Tibial artery (tissue), 4 donors: Measurements from ENCODE around the gene GFI1B.

ENCODE experiments used
- DNase-seq, 2 donors: peaks; one replicate each; pipeline ENCODE4 v3.0.0-alpha.2; 2019
- H3K27ac ChIP-seq, 2 donors: fragments of 200-600 bp; sonication (generic) in 1 of 2; 1 replicate in 1 of 2; 2 replicates in 1 of 2; pipeline ENCODE4 v1.5.1; 2018 to 2019; ENCODE audit warnings: mild to moderate bottlenecking in 1 of 2
- H3K27me3 ChIP-seq, 2 donors: fragments of 200-600 bp; sonication (generic) in 1 of 2; one replicate each; pipeline versions ENCODE4 v1.5.1 to v1.6.0; 2016 to 2019
- H3K36me3 ChIP-seq, 3 donors: fragments of 200-600 bp; sonication (generic) in 2 of 3; one replicate each; pipeline ENCODE4 v1.5.1; 2016 to 2019; ENCODE audit warnings: mild to moderate bottlenecking in 2 of 3
- H3K4me1 ChIP-seq, 4 donors: fragments of 200-600 bp; sonication (generic) in 2 of 4; 1 replicate in 3 of 4; 2 replicates in 1 of 4; pipeline ENCODE4 v1.5.1; 2016 to 2019
- H3K4me3 ChIP-seq, 2 donors: fragments of 200-600 bp; sonication (generic) in 1 of 2; 1 replicate in 1 of 2; 2 replicates in 1 of 2; pipeline ENCODE4 v1.5.1; 2018 to 2019; ENCODE audit warnings: mild to moderate bottlenecking in 2 of 2
- H3K9me3 ChIP-seq, 3 donors: fragments of 200-600 bp; sonication (generic) in 1 of 3; one replicate each; pipeline ENCODE4 v1.5.1; 2016 to 2019
- CTCF ChIP-seq, 2 experiments: fragments of 200-600 bp in 1 of 2; fragments of 450-650 bp in 1 of 2; IDR thresholded peaks; one replicate each; pipeline ENCODE4 v1.5.1; 2017 to 2019; ENCODE audit warnings: antibody characterized with exemption in 2 of 2, mild to moderate bottlenecking in 1 of 2, moderate library complexity in 1 of 2
- intact Hi-C: fragments of 100-400 bp; cut with DNase I; formaldehyde crosslinking; loops from one replicate; pipeline ENCODE4 v1.15.0; 2023; ENCODE audit warnings: low total_unique reads

Gene GFI1B

GRCh38 chr9:133003671-133004090, 25.2 kb downstream of the GFI1B start:
- peaks cover 0 to 85% of the 10 kb centered on the region in 2 donors for H3K27me3 ChIP-seq

GRCh38 chr9:133004091-133004998, 25.9 kb downstream of the GFI1B start:
- DNase-seq: no peak
- Histone ChIP-seq H3K4me1 (no peaks in the 10 kb centered on the region), H3K36me3 (no peaks in the 10 kb centered on the region), H3K27ac (no peak overlapping the region), H3K9me3 (no peaks in the 10 kb centered on the region), H3K4me3 (no peak overlapping the region), H3K27me3 (peaks cover 0 to 79% of the 10 kb centered on the region in 2 donors)
- no peak for TF ChIP-seq CTCF (IDR thresholded peaks at IDR 0.05)
- intact Hi-C loops: no loop called here

More at GRCh38 chr9:133003671-133004090, 25.2 kb downstream of the GFI1B start:
- H3K4me3 ChIP-seq: no peak overlapping the region
- H3K4me1 ChIP-seq: no peaks in the 10 kb centered on the region
- no peaks in the 10 kb centered on the region for H3K36me3 ChIP-seq
- intact Hi-C loops: no loop called here
- TF ChIP-seq CTCF (IDR thresholded peaks at IDR 0.05): no peak
- no peak for DNase-seq
- no peaks in the 10 kb centered on the region for H3K9me3 ChIP-seq
- no peak overlapping the region for H3K27ac ChIP-seq

- H3K27me3 ChIP-seq: peaks cover 0 to 72% of the 10 kb centered on the region in 2 donors
- no peak for DNase-seq
Measured at GRCh38 chr9:133004999-133005760, 26.7 kb downstream of the GFI1B start.

GRCh38 chr9:133005957-133006356, 27.5 kb downstream of the GFI1B start:
- H3K27ac ChIP-seq: no peak overlapping the region
- no peak for DNase-seq
- H3K27me3 ChIP-seq: peaks cover 0 to 65% of the 10 kb centered on the region in 2 donors
- no peaks in the 10 kb centered on the region for H3K36me3 ChIP-seq
- no peak overlapping the region for H3K4me3 ChIP-seq
- intact Hi-C loops: no loop called here
- no peaks in the 10 kb centered on the region for H3K4me1 ChIP-seq
- no peak for TF ChIP-seq CTCF (IDR thresholded peaks at IDR 0.05)
- peaks cover 0 to 5% (median 0%) of the 10 kb centered on the region in 3 donors for H3K9me3 ChIP-seq

More at GRCh38 chr9:133004999-133005760, 26.7 kb downstream of the GFI1B start:
- Histone ChIP-seq H3K9me3 (peaks cover 0 to under 1% (median 0%) of the 10 kb centered on the region in 3 donors), H3K36me3 (no peaks in the 10 kb centered on the region), H3K4me3 (no peak overlapping the region), H3K27ac (no peak overlapping the region), H3K4me1 (no peaks in the 10 kb centered on the region)
- intact Hi-C loops: no loop called here
- no peak for TF ChIP-seq CTCF (IDR thresholded peaks at IDR 0.05)

GRCh38 chr9:133006731-133007352, 28.3 kb downstream of the GFI1B start:
- intact Hi-C loops: no loop called here
- no peak overlapping the region for H3K27ac ChIP-seq
- H3K9me3 ChIP-seq: peaks cover 0 to 9% (median 0%) of the 10 kb centered on the region in 3 donors
- no peak for TF ChIP-seq CTCF (IDR thresholded peaks at IDR 0.05)
- peaks cover 0 to 60% of the 10 kb centered on the region in 2 donors for H3K27me3 ChIP-seq
- H3K4me1 ChIP-seq: no peaks in the 10 kb centered on the region
- H3K4me3 ChIP-seq: no peak overlapping the region
- DNase-seq: no peak
- no peaks in the 10 kb centered on the region for H3K36me3 ChIP-seq
